ENCODE results near the gene WDR93. TPM values are rescaled to one million over a fixed set of nuclear protein-coding genes. Genes with fewer than 3 reads are reported as not detected.

Gene WDR93
- total RNA-seq, 1 experiment from 2014 or later: not detected

GRCh38 chr15:89780601-89781000 is 90.0 kb downstream of the WDR93 start:
- POLR2A ChIA-PET: no interaction called here
- Mint-ChIP-seq H3K27ac (no peak overlapping the region), H3K36me3 (no peaks in the 10 kb centered on the region), H3K4me3 (no peak overlapping the region), H3K27me3 (ENCODE audit: low read depth) (peaks cover 36% of the 10 kb centered on the region), H3K4me1 (peaks cover 26% of the 10 kb centered on the region), H3K9me3 (no peaks in the 10 kb centered on the region)
- CTCF ChIA-PET: interaction anchor here (1.3 kb wide), 1 partner anchor 20 kb away, joined by 7 read pairs; no protein-coding TSS in a partner anchor
- TF ChIP-seq ZNF317 (CRISPR knock-in tag; IDR thresholded peaks at IDR 0.05; ENCODE audit: borderline replicate concordance, low read depth) (no peak), ZNF396 (CRISPR knock-in tag; IDR thresholded peaks at IDR 0.05; ENCODE audit: borderline replicate concordance) (no peak), CREM (CRISPR knock-in tag; IDR thresholded peaks at IDR 0.05) (no peak), ZNF532 (CRISPR knock-in tag; IDR thresholded peaks at IDR 0.05; ENCODE audit: borderline replicate concordance) (no peak), ATF6 (CRISPR knock-in tag; IDR thresholded peaks at IDR 0.05) (no peak), ERG (CRISPR knock-in tag; IDR thresholded peaks at IDR 0.05) (no peak), MYBL2 (CRISPR knock-in tag; IDR thresholded peaks at IDR 0.05) (no peak), ZBTB21 (CRISPR knock-in tag; IDR thresholded peaks at IDR 0.05; ENCODE audit: borderline replicate concordance) (no peak), FOXP1 (CRISPR knock-in tag; IDR thresholded peaks at IDR 0.05; ENCODE audit: borderline replicate concordance) (no peak), AR (CRISPR knock-in tag; IDR thresholded peaks at IDR 0.05) (no peak), ETV6 (CRISPR knock-in tag; IDR thresholded peaks at IDR 0.05) (no peak), MAX (CRISPR knock-in tag; IDR thresholded peaks at IDR 0.05) (no peak), EMX1 (CRISPR knock-in tag; IDR thresholded peaks at IDR 0.05) (no peak), ARID4B (CRISPR knock-in tag; IDR thresholded peaks at IDR 0.05; ENCODE audit: borderline replicate concordance) (no peak), HMGXB4 (CRISPR knock-in tag; IDR thresholded peaks at IDR 0.05) (no peak), FOXK1 (CRISPR knock-in tag; IDR thresholded peaks at IDR 0.05) (no peak)
- ATAC-seq (no peak), DNase-seq (ENCODE audit: low spot score) (no peak)

Measured in WTC11 (cell line).